ENCODE data around the gene PCNX1. TPM values are rescaled to one million over a fixed set of nuclear protein-coding genes. Genes with fewer than 3 reads are reported as not detected.
"Not testable (repeated sequence)": the region's sequence is repeated elsewhere in the genome, so short reads cannot be mapped to it uniquely, and the experiment has no call there.

Gene PCNX1
- polyA plus RNA-seq, 1 donor = 43.9 TPM

- H3K9me3 ChIP-seq (ENCODE audit: control insufficient read depth, low read depth, low read length) = peaks cover 8% of the 10 kb centered on the region
- H3K4me3 ChIP-seq (ENCODE audit: low read length) = no peak overlapping the region
- H3K4me1 ChIP-seq (ENCODE audit: control insufficient read depth, insufficient read depth, low read length) = peaks cover 3% of the 10 kb centered on the region
- H3K27me3 ChIP-seq (ENCODE audit: control insufficient read depth, insufficient read depth, low read length) = no peaks in the 10 kb centered on the region
- DNase-seq = no peak
- WGBS (ENCODE audit: insufficient coverage, low lambda C conversion rate) = 90% methylated on average over 2 of the region's 5 CpGs
- H3K36me3 ChIP-seq (ENCODE audit: control insufficient read depth, insufficient read depth, low read length) = no peaks in the 10 kb centered on the region
- no peak overlapping the region for H3K27ac ChIP-seq (ENCODE audit: low read length)
Observed at GRCh38 chr14:71137536-71138447, 230.5 kb downstream of the PCNX1 start.

- Histone ChIP-seq H3K9me3 (ENCODE audit: control insufficient read depth, low read depth, low read length) (peaks cover 8% of the 10 kb centered on the region), H3K4me1 (ENCODE audit: control insufficient read depth, insufficient read depth, low read length) (peaks cover 6% of the 10 kb centered on the region), H3K27ac (ENCODE audit: low read length) (no peak overlapping the region), H3K4me3 (ENCODE audit: low read length) (no peak overlapping the region), H3K27me3 (ENCODE audit: control insufficient read depth, insufficient read depth, low read length) (no peaks in the 10 kb centered on the region), H3K36me3 (ENCODE audit: control insufficient read depth, insufficient read depth, low read length) (no peaks in the 10 kb centered on the region)
- no CpG with 5 or more reads among the region's 14 CpGs for WGBS (ENCODE audit: insufficient coverage, low lambda C conversion rate)
- DNase-seq = no peak
Observed at GRCh38 chr14:71138448-71139293, 231.4 kb downstream of the PCNX1 start.

GRCh38 chr14:71139294-71139946 lies 232.2 kb downstream of the PCNX1 start:
- peaks cover 6% of the 10 kb centered on the region for H3K4me1 ChIP-seq (ENCODE audit: control insufficient read depth, insufficient read depth, low read length)
- DNase-seq = no peak
- H3K4me3 ChIP-seq (ENCODE audit: low read length) = no peak overlapping the region
- H3K27ac ChIP-seq (ENCODE audit: low read length) = no peak overlapping the region
- 78% methylated on average over 3 of the region's 31 CpGs for WGBS (ENCODE audit: insufficient coverage, low lambda C conversion rate)
- H3K36me3 ChIP-seq (ENCODE audit: control insufficient read depth, insufficient read depth, low read length) = no peaks in the 10 kb centered on the region
- peaks cover 8% of the 10 kb centered on the region for H3K9me3 ChIP-seq (ENCODE audit: control insufficient read depth, low read depth, low read length)
- H3K27me3 ChIP-seq (ENCODE audit: control insufficient read depth, insufficient read depth, low read length) = no peaks in the 10 kb centered on the region

GRCh38 chr14:71140157-71140556 lies 232.9 kb downstream of the PCNX1 start:
- Histone ChIP-seq H3K27ac (ENCODE audit: low read length) (no peak overlapping the region), H3K4me1 (ENCODE audit: control insufficient read depth, insufficient read depth, low read length) (peaks cover 6% of the 10 kb centered on the region), H3K9me3 (ENCODE audit: control insufficient read depth, low read depth, low read length) (peaks cover 8% of the 10 kb centered on the region), H3K27me3 (ENCODE audit: control insufficient read depth, insufficient read depth, low read length) (no peaks in the 10 kb centered on the region), H3K4me3 (ENCODE audit: low read length) (no peak overlapping the region), H3K36me3 (ENCODE audit: control insufficient read depth, insufficient read depth, low read length) (no peaks in the 10 kb centered on the region)
- no CpG with 5 or more reads among the region's 2 CpGs for WGBS (ENCODE audit: insufficient coverage, low lambda C conversion rate)
- no peak for DNase-seq

- no CpG with 5 or more reads among the region's 4 CpGs for WGBS (ENCODE audit: insufficient coverage, low lambda C conversion rate)
- H3K27me3 ChIP-seq (ENCODE audit: control insufficient read depth, insufficient read depth, low read length) = no peaks in the 10 kb centered on the region
- no peaks in the 10 kb centered on the region for H3K36me3 ChIP-seq (ENCODE audit: control insufficient read depth, insufficient read depth, low read length)
- H3K27ac ChIP-seq (ENCODE audit: low read length) = no peak overlapping the region
- H3K9me3 ChIP-seq (ENCODE audit: control insufficient read depth, low read depth, low read length) = peaks cover 2% of the 10 kb centered on the region
- H3K4me3 ChIP-seq (ENCODE audit: low read length) = no peak overlapping the region
- no peak for DNase-seq
- H3K4me1 ChIP-seq (ENCODE audit: control insufficient read depth, insufficient read depth, low read length) = peaks cover 6% of the 10 kb centered on the region
Observed at GRCh38 chr14:71141701-71142374, 234.6 kb downstream of the PCNX1 start.

- no CpG with 5 or more reads among the region's 3 CpGs for WGBS (ENCODE audit: insufficient coverage, low lambda C conversion rate)
- no peak overlapping the region for H3K27ac ChIP-seq (ENCODE audit: low read length)
- no peaks in the 10 kb centered on the region for H3K9me3 ChIP-seq (ENCODE audit: control insufficient read depth, low read depth, low read length)
- no peak for DNase-seq
- no peaks in the 10 kb centered on the region for H3K36me3 ChIP-seq (ENCODE audit: control insufficient read depth, insufficient read depth, low read length)
- H3K4me1 ChIP-seq (ENCODE audit: control insufficient read depth, insufficient read depth, low read length) = peaks cover 6% of the 10 kb centered on the region
- no peak overlapping the region for H3K4me3 ChIP-seq (ENCODE audit: low read length)
- H3K27me3 ChIP-seq (ENCODE audit: control insufficient read depth, insufficient read depth, low read length) = no peaks in the 10 kb centered on the region
Observed at GRCh38 chr14:71142375-71143038, 235.2 kb downstream of the PCNX1 start.

- no peaks in the 10 kb centered on the region for H3K27me3 ChIP-seq (ENCODE audit: control insufficient read depth, insufficient read depth, low read length)
- peaks cover 6% of the 10 kb centered on the region for H3K4me1 ChIP-seq (ENCODE audit: control insufficient read depth, insufficient read depth, low read length)
- H3K36me3 ChIP-seq (ENCODE audit: control insufficient read depth, insufficient read depth, low read length) = no peaks in the 10 kb centered on the region
- H3K9me3 ChIP-seq (ENCODE audit: control insufficient read depth, low read depth, low read length) = peaks cover 3% of the 10 kb centered on the region
- no CpG with 5 or more reads among the region's 9 CpGs for WGBS (ENCODE audit: insufficient coverage, low lambda C conversion rate)
- H3K4me3 ChIP-seq (ENCODE audit: low read length) = no peak overlapping the region
- peak; percentile 43 to 78 for DNase-seq
- no peak overlapping the region for H3K27ac ChIP-seq (ENCODE audit: low read length)
Observed at GRCh38 chr14:71143381-71144290, 236.4 kb downstream of the PCNX1 start.

- not testable (repeated sequence) for H3K27ac ChIP-seq (ENCODE audit: low read length)
Observed at GRCh38 chr14:71147335-71147734, 240.1 kb downstream of the PCNX1 start.

GRCh38 chr14:71148627-71149026 lies 241.4 kb downstream of the PCNX1 start:
- no peak for DNase-seq

More at GRCh38 chr14:71147335-71147734, 240.1 kb downstream of the PCNX1 start:
- not testable (repeated sequence) for H3K4me3 ChIP-seq (ENCODE audit: low read length); H3K4me1 ChIP-seq (ENCODE audit: control insufficient read depth, insufficient read depth, low read length); H3K27me3 ChIP-seq (ENCODE audit: control insufficient read depth, insufficient read depth, low read length); DNase-seq; H3K9me3 ChIP-seq (ENCODE audit: control insufficient read depth, low read depth, low read length); H3K36me3 ChIP-seq (ENCODE audit: control insufficient read depth, insufficient read depth, low read length)
- WGBS (ENCODE audit: insufficient coverage, low lambda C conversion rate) = no CpG with 5 or more reads among the region's 7 CpGs

More at GRCh38 chr14:71148627-71149026, 241.4 kb downstream of the PCNX1 start:
- WGBS (ENCODE audit: insufficient coverage, low lambda C conversion rate) = no CpG with 5 or more reads among the region's 3 CpGs
- Histone ChIP-seq H3K4me3 (ENCODE audit: low read length) (no peak overlapping the region), H3K9me3 (ENCODE audit: control insufficient read depth, low read depth, low read length) (peaks cover 6% of the 10 kb centered on the region), H3K36me3 (ENCODE audit: control insufficient read depth, insufficient read depth, low read length) (no peaks in the 10 kb centered on the region), H3K27ac (ENCODE audit: low read length) (no peak overlapping the region), H3K4me1 (ENCODE audit: control insufficient read depth, insufficient read depth, low read length) (no peaks in the 10 kb centered on the region), H3K27me3 (ENCODE audit: control insufficient read depth, insufficient read depth, low read length) (no peaks in the 10 kb centered on the region)

Measured in large intestine (tissue), 3 donors.